CD1c-positive myeloid dendritic cell (primary cell): ENCODE results near the gene PIEZO2.
"Not testable (repeated sequence)": the region's sequence is repeated elsewhere in the genome, so short reads cannot be mapped to it uniquely, and the experiment has no call there.

Experiments used
- DNase-seq: peaks from one replicate; pipeline ENCODE4 v3.0.0-alpha.2; 2016; ENCODE audit errors: extremely low spot score

Gene PIEZO2

DNA sequence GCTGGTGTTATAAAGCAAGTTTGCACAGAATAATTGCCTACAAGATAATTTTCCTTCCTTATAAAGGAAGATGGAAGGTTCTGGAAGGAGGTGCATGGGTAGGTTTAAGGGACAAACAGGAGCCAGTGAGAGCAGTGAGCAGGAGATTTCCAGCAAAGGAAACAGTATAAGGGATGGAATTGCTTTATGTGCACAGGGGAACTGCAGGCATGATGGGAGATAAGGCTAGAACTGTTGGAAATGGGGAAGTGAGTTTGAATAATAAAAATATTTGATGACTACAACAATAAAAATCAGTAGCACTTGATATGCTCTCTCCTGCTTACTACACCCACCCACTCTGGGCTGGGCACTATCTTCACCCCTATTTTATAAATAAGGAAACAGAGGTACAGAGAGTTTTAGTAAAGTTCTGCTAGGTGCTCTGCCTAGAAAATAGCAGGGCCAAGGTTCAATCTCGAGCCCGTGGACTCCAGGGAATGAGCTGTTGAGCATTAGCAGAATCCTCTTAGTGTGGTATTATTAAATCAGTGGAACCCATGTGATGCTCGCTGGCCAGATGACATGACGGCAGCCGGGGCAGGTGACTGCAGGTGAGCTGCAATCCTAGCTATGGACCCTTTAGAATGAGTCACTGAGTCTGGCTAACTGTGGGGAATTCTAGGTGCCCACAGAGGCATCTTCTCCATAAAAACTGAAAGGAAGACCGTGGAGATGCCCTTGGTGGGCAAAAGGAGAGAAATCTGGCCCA, 302.5 kb downstream of the PIEZO2 start:
- no peak for DNase-seq

- DNase-seq = not testable (repeated sequence)
Measured at GRCh38 chr18:10846035-10846434, 303.3 kb downstream of the PIEZO2 start.

- DNase-seq = no peak
Measured at GRCh38 chr18:10843565-10843964, 305.8 kb downstream of the PIEZO2 start.

GRCh38 chr18:10842861-10843260, 306.5 kb downstream of the PIEZO2 start:
- DNase-seq = no peak

DNA sequence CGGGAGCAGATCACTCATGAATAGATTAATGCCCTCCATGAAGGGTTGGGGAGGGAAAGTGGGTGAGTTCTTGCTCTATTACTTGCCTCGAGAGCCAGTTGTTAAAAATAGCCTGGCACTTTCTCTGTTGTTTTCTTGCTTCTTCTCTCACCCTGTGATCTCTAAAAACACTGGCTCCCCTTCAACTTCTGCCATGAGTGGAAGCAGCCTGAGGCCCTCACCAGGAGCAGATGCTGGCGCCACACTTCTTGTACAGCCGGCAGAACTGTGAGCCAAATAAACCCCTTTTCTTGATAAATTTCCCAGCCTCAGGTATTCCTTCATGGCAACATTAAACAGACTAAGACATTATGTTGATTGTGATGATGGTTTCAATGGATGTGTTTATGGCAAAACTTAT, 307.0 kb downstream of the PIEZO2 start:
- no peak for DNase-seq

DNA sequence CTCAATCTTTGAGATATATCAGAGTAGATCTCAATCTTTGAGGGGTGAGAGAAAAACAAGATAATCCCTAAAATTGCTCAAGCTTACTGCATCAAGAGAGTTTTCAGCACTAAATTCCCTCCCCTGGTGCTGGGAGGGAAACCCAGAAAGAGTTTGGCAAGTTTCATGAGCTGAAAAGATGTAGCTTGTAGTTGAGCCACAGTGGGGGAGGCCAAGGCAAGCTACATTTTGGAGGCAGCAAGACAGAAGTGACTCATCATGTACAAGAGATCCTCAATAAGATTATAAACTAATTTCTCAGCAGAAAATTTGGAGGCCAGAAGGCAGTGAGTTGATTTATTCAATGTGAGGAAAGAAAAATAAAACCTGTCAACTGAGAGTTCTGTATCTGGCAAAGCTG, 308.2 kb downstream of the PIEZO2 start:
- DNase-seq = no peak

DNA sequence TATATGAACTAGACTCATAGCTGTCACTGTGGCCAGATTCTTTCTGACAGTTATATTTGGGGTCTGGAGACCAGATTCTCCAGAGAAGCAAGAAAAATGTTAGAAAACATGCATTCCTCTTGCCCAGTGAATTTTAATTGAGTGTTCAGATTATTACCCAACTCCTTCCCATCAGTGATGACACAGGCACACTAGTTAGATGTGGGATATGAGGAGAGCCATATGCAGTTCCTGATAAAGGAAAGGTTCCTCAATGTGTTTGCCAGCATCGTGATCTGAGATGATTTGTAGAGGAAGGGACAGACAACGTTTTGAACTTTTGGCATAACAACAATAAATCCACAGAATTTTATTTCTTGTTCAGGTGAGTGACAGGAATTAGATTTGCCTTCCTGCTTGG, 308.6 kb downstream of the PIEZO2 start:
- DNase-seq = no peak

GRCh38 chr18:10839421-10839820, 309.9 kb downstream of the PIEZO2 start:
- DNase-seq = no peak

GRCh38 chr18:10838553-10838952, 310.8 kb downstream of the PIEZO2 start:
- no peak for DNase-seq

- no peak for DNase-seq
Measured at GRCh38 chr18:10834128-10834815, 315.1 kb downstream of the PIEZO2 start.

- DNase-seq = no peak
Measured at GRCh38 chr18:10833656-10834055, 315.7 kb downstream of the PIEZO2 start.

DNA sequence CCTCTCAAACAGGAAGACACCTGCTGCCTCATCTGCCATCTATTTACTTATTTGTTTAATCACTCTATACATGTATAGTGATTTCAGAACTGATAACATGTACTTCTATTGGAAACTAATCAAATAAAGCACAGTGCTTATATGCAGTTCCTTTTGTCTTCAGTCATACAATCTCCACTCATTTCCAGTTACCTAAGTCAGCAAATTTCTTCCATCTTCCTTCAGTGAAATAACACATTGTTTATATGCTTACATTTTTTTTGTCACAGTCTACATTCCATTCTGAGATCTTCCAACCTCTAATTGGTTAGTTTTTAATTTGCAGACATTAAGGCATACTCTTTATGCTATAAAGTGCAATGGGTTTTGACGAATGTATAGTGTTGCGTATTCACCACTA, 323.0 kb downstream of the PIEZO2 start:
- DNase-seq = no peak

GRCh38 chr18:10822456-10822855, 326.9 kb downstream of the PIEZO2 start:
- DNase-seq = no peak

DNA sequence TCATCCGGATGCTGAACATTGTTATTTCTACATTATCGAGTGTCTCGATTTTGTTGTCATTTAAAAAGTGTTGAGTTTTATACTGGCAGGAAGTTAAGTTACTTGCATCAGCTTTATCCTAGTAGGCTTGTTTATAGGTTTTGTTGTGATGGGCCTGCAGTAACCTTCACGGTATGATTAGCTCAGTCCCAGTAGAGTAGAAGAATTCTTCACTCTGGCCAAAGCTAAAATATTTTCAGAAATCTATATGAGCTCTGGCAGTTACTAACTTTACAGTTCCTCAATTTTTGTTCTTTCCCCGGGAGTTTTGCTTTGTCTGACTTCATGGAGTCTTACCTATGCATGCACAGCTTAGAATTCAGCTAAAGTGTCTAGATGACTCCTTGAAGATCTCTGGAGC, 328.7 kb downstream of the PIEZO2 start:
- DNase-seq = no peak

GRCh38 chr18:10814336-10814735, 335.0 kb downstream of the PIEZO2 start:
- peak; percentile 10 for DNase-seq

- no peak for DNase-seq
Measured at GRCh38 chr18:10805587-10806118, 343.7 kb downstream of the PIEZO2 start.

GRCh38 chr18:10804126-10804525, 345.2 kb downstream of the PIEZO2 start:
- DNase-seq = no peak

GRCh38 chr18:10798727-10799550, 350.4 kb downstream of the PIEZO2 start:
- DNase-seq = no peak

- DNase-seq = no peak
Measured at GRCh38 chr18:10797896-10798295, 351.5 kb downstream of the PIEZO2 start.

GRCh38 chr18:10794771-10795170, 354.6 kb downstream of the PIEZO2 start:
- no peak for DNase-seq

GRCh38 chr18:10793730-10794370, 355.5 kb downstream of the PIEZO2 start:
- no peak for DNase-seq

GRCh38 chr18:10792181-10792580, 357.2 kb downstream of the PIEZO2 start:
- DNase-seq = peak; percentile 39
